ENCODE measurements around the gene AQP5.

Gene AQP5

DNA sequence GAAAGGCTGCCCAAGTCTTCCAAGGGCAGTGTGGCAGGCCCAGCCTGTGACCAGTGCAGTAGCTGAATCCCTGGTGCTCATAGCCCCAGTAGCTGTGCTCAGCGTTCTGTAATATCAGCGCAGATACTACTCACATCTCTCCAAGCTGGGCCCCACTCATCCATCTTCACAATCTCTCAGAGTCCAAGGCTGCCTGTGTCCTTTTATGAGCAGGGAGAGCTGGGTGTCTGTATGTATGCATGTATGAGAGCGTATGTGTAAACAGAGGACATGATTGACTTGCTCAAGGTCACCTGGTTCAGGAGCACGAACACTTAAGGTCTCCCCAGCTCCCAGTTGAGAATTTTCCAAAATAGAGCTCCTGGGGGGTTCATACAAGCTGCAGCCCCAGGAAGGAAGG is 16.5 kb downstream of the AQP5 start:
- DNase-seq (ENCODE audit: low read depth) = no peak
- H3K4me3 ChIP-seq (ENCODE audit: control insufficient read depth, low read depth, low read length) = no peak overlapping the region
- TF ChIP-seq, protein P1, sequence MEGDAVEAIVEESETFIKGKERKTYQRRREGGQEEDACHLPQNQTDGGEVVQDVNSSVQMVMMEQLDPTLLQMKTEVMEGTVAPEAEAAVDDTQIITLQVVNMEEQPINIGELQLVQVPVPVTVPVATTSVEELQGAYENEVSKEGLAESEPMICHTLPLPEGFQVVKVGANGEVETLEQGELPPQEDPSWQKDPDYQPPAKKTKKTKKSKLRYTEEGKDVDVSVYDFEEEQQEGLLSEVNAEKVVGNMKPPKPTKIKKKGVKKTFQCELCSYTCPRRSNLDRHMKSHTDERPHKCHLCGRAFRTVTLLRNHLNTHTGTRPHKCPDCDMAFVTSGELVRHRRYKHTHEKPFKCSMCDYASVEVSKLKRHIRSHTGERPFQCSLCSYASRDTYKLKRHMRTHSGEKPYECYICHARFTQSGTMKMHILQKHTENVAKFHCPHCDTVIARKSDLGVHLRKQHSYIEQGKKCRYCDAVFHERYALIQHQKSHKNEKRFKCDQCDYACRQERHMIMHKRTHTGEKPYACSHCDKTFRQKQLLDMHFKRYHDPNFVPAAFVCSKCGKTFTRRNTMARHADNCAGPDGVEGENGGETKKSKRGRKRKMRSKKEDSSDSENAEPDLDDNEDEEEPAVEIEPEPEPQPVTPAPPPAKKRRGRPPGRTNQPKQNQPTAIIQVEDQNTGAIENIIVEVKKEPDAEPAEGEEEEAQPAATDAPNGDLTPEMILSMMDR (conservative IDR thresholded peaks at IDR 0.05; ENCODE audit: control insufficient read depth, insufficient read depth, low read depth, low read length) = no peak

- TF ChIP-seq, protein P1 (conservative IDR thresholded peaks at IDR 0.05; ENCODE audit: control insufficient read depth, insufficient read depth, low read depth, low read length) = no peak
- no peak overlapping the region for H3K4me3 ChIP-seq (ENCODE audit: control insufficient read depth, low read depth, low read length)
- no peak for DNase-seq (ENCODE audit: low read depth)
Observed at GRCh38 chr12:49979016-49979586, 17.4 kb downstream of the AQP5 start.

DNA sequence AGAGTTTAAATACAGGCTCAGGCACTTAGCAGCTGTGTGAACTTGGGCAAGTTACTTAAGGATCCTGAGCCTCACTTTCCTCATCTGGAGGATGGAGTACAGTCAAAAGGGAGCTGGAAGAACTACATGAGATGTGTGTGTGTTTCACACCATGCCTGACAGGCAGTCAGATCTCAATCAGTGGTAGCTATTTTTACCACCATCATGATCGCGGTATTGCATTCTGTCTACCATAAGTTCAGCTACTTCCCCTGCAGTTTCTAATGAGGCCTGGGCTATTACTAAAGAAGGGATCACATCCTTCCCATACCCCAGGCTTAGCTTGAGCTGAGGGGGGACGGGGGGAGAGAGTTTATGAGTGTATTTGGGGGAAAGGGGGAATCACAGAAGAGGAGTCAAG is 18.1 kb downstream of the AQP5 start:
- no peak overlapping the region for H3K4me3 ChIP-seq (ENCODE audit: control insufficient read depth, low read depth, low read length)
- DNase-seq (ENCODE audit: low read depth) = no peak
- TF ChIP-seq, protein P1 (conservative IDR thresholded peaks at IDR 0.05; ENCODE audit: control insufficient read depth, insufficient read depth, low read depth, low read length) = no peak

DNA sequence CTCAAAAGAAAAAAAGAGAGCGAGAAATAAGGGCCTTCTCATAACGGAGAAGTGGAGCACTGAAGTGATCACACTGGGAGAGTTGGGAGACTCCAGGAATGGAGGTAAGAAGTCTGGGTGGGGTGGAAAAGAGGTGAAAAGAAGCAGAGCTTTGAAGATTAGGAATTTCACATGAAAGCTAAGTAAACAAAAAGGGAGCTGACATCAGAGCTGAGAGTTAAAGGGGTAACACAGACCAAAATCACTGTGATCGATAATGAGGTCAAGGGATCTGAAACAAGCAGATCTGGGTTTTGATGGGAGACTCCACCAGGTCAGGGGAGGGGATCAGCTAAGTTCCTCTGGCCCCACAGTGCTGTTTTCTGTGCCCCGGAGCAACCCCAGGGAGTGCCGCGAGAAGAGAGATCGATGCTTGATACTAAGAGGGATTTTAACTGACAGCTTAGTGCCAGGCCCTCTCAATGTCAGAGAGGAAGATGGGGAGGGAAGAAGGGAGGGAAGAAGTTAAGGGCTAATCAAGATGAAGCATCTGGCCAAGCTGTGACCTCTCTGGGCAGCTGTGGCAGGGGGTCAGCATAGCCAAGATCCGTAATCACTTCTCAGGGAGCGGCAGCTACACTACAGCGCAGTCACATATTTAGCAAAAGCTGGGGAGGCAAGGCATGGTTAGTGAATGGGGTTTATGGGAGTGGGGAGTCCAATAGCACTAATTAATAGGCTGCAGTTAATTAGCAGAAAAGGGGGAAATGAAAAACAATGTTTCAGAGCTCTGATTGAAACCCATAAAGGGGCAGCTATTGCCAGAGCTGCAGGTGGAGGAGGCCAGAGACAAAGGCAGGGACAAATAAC is 19.1 kb downstream of the AQP5 start:
- no peak for DNase-seq (ENCODE audit: low read depth)
- TF ChIP-seq, protein P1 (conservative IDR thresholded peaks at IDR 0.05; ENCODE audit: control insufficient read depth, insufficient read depth, low read depth, low read length) = no peak
- H3K4me3 ChIP-seq (ENCODE audit: control insufficient read depth, low read depth, low read length) = no peak overlapping the region

DNA sequence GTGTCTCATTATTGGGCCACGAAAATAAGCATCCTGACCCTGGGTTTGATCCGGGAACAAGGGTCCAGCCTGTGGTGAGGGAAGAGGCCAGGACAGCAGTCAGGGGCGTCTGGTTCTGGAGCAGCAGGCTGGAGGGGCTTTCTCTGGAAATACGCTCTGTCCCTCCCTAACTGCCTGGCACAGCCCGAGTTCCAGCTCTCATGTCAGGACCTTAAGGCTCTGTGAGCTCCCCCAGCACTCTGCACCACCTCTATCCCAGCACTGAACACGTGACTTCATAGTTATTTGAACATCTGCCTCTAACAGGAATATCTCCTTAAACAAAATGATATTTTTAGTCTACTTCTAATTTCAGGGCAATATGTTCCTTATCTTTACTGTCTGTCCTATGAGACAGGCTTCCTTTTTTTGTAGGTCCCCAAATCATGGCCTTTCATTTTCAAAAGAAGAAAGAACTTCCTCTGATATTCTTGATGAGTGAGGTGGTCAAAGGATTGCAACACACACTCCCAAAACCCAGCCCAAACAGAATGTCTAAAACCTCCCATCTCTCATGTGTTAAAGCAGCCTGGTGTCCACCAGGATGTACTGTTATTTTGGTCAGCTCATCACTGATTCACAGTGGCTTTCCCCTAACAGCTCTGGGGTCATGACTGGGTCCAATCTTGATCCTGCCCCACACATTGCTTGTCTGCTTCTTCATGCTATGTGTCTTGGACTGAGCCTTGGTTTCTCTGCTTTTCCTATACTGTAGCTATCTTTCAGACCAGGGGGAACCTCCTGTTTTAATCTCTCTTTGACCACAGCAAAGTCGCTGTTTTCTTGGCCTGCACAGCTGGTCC is 20.8 kb downstream of the AQP5 start:
- H3K4me3 ChIP-seq (ENCODE audit: control insufficient read depth, low read depth, low read length) = no peak overlapping the region
- peak; percentile 69 for DNase-seq (ENCODE audit: low read depth)
- TF ChIP-seq, protein P1 (conservative IDR thresholded peaks at IDR 0.05; ENCODE audit: control insufficient read depth, insufficient read depth, low read depth, low read length) = no peak

DNA sequence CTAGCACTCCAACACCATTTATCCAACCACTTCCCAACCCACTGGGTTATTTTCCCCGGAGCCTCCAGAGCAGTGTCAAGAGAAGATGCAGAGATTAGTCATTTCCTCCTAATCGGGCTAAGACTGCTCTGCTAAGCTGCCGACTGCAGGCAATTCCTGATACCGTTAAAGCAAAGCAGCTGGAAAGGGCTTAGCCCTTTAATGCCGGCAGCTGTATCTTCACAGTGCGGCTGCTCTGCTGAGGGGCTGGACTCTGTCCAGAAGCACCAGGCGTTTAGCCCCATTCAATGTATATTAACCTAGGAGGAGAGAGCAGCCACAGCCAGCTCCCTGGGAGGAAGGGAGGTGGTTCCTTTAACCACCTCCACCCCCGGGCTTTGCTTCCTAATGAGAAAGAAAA is 22.2 kb downstream of the AQP5 start:
- DNase-seq (ENCODE audit: low read depth) = peak; percentile 85
- TF ChIP-seq, protein P1 (conservative IDR thresholded peaks at IDR 0.05; ENCODE audit: control insufficient read depth, insufficient read depth, low read depth, low read length) = peak; percentile 6

More for the DNA sequence above, 22.2 kb downstream of the AQP5 start:
- H3K4me3 ChIP-seq (ENCODE audit: control insufficient read depth, low read depth, low read length) = no peak overlapping the region
